HG03045 (cell line): ENCODE data around the gene TXLNA.

Source experiments
- ATAC-seq: cut with Tn5 transposase; IDR thresholded peaks from one replicate; pipeline ENCODE4 v1.9.1; 2021; ENCODE audit warnings: mild to moderate bottlenecking, moderate library complexity; ENCODE audit not compliant: unreplicated experiment

The TXLNA gene

DNA sequence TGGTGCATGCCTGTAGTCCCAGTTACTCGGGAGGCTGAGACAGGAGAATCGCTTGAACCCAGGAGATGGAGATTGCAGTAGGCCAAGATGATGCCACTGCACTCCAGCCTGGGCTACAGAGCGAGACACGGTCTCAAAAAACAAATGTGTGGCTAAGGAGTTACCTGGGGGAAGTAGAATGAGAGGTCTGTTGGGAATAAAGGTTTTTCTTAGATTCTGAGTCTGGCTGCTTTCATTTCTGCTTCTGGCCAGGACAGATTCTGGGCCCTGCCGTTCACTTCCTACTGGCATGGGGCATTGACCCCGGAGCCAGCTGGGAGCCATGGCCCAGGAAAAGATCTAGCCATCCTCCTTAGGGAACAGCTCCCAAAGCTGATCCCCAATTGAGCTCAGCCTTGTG, 29.0 kb downstream of the TXLNA start:
- ATAC-seq, result no peak

- no peak for ATAC-seq
Observed at GRCh38 chr1:32208891-32209328, 29.4 kb downstream of the TXLNA start, which contains the start of gene DCDC2B. TSS of gene DCDC2B (plus strand) at chr1:32209089. CDS start at chr1:32209094, 5 bp downstream.

DNA sequence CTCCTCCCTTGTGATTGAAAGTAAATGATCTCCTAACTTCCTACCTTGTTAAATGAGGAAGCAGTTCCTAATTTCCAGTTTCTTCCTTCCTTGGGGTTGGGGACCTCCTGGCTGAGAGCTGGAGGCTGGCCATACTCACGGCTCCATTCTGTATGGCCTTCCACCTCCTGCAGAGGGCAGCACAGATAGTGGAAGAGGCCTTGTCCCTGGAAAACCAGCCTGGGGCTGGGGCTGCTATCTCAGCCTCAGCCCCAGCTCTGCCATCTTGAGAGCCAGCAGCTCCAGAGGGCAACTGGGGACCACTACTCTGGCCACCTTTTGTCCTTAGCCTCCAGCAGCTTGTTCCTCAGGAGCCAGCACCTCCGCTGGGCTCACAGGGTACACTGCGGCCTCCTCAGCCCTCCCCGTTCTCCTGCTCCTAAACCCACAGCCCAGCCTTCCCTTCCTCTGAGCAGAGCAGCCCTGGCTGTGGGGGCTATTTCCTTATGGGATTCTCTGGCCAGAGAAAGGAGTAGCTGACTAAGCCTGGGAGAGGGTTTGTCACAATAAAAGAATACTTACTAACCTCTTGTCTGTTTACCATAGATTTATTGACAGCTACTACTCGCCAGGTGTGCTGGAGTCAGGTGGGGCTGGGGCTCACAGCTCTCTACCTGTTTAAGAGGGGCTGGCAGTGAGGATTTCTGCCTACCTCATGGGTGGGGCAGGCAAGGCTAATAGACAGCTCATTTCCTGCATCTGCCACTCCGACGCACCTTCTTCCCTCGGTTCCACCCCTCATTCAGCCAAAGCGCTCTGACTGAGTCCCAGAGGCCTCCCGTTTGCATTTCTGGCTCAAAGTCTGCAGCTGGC, 36.4 kb downstream of the TXLNA start:
- ATAC-seq, result no peak

DNA sequence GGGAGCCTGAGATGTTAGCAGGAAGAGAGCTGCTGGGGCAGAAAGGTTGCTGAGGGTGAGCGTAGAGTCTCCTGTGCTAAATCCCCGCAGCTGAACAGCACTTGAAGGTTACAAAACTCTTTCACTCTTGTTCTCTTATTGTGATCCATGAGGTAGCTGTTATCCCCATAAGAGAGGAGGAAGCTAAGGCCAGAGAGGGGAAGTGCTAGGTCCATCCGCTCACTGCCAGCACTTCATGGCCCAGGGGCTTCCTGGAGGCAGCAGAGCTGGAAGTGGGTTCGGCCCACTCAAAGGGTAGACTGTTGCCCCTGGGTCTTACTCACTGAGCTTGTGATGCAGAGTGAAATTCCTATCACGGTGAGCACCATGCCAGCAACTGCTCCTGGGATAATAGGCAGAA, 37.1 kb downstream of the TXLNA start:
- no peak for ATAC-seq

GRCh38 chr1:32219022-32219421, 39.5 kb downstream of the TXLNA start:
- ATAC-seq, result no peak

DNA sequence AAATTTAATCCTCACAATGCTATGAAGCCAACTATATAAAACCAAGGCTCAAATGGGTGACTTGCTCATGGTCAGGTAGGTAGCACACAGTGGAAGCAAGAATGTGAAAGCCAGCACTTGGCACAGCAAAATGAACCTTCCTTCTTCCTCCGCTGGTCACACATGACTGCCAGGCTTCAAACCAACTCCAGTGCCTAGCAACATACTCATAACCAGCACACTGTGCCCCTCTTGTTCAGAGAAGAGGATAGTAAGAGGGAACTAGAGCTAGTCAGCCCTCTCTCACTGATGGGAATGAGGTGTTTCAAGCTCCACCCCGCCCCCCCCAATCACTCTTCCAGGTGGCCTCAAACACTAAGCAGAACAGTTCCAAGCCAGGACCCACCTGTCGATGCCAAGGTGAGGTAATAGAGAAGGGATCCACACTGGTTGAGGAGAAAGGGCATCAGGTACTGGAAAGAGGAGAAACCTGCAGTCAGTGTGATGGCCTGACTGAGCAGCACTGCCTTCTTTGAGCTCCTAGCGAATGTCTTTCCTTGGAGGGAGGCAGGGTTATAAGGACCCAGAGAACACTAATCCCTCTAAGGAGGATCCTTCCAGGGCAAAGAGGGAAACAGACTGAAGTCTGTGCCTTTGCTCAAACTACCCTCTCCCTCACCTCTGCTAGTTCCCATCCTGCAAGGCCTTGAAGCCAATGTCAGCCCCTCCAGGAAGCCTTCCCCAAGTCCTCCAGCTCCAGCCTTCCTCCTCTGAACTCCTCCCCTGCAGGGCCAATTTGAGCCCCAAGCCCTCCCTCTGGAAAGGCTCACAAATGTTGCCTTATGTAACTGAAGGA, 41.5 kb downstream of the TXLNA start:
- no peak for ATAC-seq

GRCh38 chr1:32221581-32221979, 42.1 kb downstream of the TXLNA start:
- ATAC-seq, result no peak

GRCh38 chr1:32221980-32222755, 42.7 kb downstream of the TXLNA start, which contains the start of the genes EIF3I and TMEM234:
TSS of gene EIF3I (plus strand) at chr1:32222407. CDS start at chr1:32222442, 35 bp downstream.
TSS of gene TMEM234 (minus strand) at chr1:32222353. CDS start at chr1:32222322, 31 bp downstream.
- ATAC-seq, result peak; percentile 94

GRCh38 chr1:32223683-32224082, 44.2 kb downstream of the TXLNA start:
- ATAC-seq, result no peak

DNA sequence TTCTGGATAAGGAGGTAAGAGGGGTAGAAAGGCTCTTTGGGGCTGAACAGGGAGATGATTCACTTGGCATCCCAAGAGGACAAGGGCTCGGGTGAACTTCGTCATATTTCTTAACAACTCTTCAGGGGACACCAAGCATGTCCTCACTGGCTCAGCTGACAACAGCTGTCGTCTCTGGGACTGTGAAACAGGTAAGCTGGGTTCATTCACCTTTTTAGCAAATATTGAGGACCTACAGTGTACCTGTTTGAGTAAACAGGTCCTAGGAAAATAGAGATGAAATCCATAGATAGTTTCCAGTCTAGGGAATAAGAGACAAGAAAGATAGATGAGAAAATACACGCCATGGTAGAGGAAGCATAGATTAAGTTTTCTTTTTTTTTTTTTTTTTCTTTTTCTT, 44.8 kb downstream of the TXLNA start:
- ATAC-seq, result no peak

- ATAC-seq, result no peak
Observed at GRCh38 chr1:32228771-32229170, 49.3 kb downstream of the TXLNA start.

GRCh38 chr1:32231843-32232432, 52.5 kb downstream of the TXLNA start:
- ATAC-seq, result no peak

- ATAC-seq, result no peak
Observed at GRCh38 chr1:32232558-32233304, 53.3 kb downstream of the TXLNA start.

GRCh38 chr1:32234792-32235191, 55.3 kb downstream of the TXLNA start:
- no peak for ATAC-seq

- ATAC-seq, result no peak
Observed at GRCh38 chr1:32239337-32239736, 59.9 kb downstream of the TXLNA start.

- ATAC-seq, result no peak
Observed at GRCh38 chr1:32239790-32240139, 60.3 kb downstream of the TXLNA start.

DNA sequence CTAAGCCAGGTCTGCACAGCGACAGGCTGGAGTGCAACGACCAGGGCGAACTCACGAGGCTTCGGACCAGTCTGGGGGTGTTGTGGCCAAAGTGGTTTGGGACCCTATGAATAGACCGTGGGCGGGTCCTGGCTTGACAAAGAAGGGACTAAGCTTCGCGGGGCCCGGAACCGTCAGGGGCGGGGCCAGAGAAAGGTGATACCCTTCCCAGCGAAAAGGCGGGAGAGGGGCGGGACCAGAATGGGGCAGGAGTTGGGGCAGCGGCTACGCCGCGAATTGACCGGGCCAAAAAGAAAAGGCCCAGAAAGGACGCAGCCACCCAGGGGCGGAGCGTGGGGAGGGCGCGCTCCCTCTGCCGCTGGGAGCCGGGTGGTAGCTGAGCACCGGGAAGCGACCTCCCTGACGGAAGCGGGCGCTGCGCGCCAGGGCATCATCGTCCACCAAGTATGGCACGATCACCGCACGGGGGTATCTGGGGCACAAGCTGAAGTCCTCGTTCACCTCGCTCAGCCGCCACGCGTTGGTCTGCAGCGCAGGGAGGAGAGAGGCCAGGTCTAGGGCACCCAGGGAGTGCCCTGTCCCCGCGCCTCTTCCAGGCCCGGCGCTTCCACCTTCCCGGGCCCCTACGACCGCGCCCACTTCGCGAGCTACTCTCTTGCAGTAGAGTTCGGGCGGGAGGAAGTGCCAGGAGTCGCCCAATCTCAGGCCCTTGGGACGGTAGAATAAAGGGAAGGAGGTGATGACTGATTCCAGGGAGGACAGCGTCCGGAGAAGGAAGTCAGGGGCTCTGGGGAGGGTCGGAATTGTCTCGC, 60.9 kb downstream of the TXLNA start:
- peak; percentile 51 for ATAC-seq

DNA sequence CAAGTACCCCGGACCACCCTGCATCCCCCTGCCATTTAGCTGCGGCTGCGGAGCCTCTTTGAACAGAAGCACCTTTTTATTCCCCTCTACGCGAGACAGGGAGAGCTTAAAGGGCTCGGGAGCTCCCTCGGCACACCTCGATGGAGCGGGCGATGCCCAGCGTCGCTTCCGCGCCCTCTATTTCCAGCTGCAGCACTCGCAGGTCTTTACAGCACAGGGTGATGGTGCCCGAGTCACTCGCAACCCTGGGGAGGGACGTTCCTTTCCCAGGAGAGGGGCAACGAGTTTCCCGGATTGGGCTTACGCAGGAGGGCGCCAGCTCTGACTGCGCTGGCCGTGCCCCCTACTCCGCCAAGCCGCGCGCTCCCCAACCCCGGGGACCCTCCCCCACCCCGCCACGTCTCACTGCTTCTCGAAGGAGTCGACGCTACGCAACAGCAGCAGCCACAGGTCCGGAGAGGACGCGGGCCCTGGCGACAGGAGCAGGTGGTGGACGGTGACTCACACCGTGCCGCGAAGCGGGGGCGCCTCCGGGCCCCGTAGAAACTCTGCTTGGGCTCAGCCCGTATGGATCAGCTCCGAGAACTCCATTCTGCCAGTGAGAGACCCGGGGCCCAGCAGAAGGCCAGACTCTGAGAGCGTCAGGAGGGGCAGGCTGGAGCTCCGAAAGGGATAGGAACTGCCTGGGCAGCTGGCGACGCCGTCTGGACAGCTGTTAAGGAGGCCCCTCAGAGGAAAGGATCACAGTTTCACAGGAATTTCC, 61.7 kb downstream of the TXLNA start:
- ATAC-seq, result no peak
